Endothelial cell of umbilical vein (primary cell): ENCODE measurements around the gene NACA. TPM values are rescaled to one million over a fixed set of nuclear protein-coding genes. Genes with fewer than 3 reads are reported as not detected.

ENCODE experiments used
- BruUV-seq: library from RNA; stranded (reverse); fragments of 400-500 nt; replicated peaks from 2 replicates; lab custom pipeline; 2021; lab: Mats Ljungman, UMichigan
- CTCF ChIA-PET: fragments of 300-600, 350-600 bp; sonication (Branson Sonifier 250); formaldehyde crosslinking; loops from one replicate; lab custom pipeline; 2021; ENCODE audit warnings: antibody characterized with exemption, inconsistent platforms; lab: Charles Lee
- POLR2A ChIA-PET: fragments of 300-600, 350-600 bp; sonication (Branson Sonifier 250); formaldehyde crosslinking; loops from one replicate; lab custom pipeline; 2021; ENCODE audit warnings: antibody characterized with exemption, inconsistent platforms; lab: Charles Lee
- DNase-seq: peaks from one replicate; pipeline ENCODE4 v3.0.0-alpha.2; 2011; ENCODE audit warnings: low read depth, low spot score
- FAIRE-seq: peaks from 2 replicates; lab custom pipeline; 2011; peaks lifted over from hg19 to GRCh38; lab: Jason Lieb, UNC
- H2AFZ ChIP-seq: 2 replicates; pipeline ENCODE4 v1.6.0; 2012; ENCODE audit warnings: low read depth, low read length, control low read depth, inconsistent platforms
- H3K27ac ChIP-seq: 2 replicates; pipeline ENCODE4 v1.5.1; 2011; ENCODE audit warnings: low read depth, mild to moderate bottlenecking, control low read depth, low read length, moderate library complexity; ENCODE audit not compliant: insufficient read depth
- H3K27me3 ChIP-seq, 2 experiments: 2 replicates each; pipeline versions ENCODE4 v1.6.0 to v1.6.1; 2011; ENCODE audit warnings: low read length in 2 of 2, mixed read lengths in 1 of 2; ENCODE audit not compliant: control insufficient read depth in 2 of 2, insufficient read depth in 2 of 2
- H3K36me3 ChIP-seq, 2 experiments: 2 replicates in 1 of 2; 3 replicates in 1 of 2; pipeline ENCODE4 v1.5.1; 2011; ENCODE audit warnings: low read length in 2 of 2, mild to moderate bottlenecking in 1 of 2, moderate library complexity in 1 of 2; ENCODE audit not compliant: control insufficient read depth in 2 of 2, insufficient read depth in 2 of 2; ENCODE audit errors: extremely low read depth in 1 of 2
- H3K4me1 ChIP-seq: 3 replicates; pipeline ENCODE4 v1.5.1; 2011; ENCODE audit warnings: mild to moderate bottlenecking, low read length; ENCODE audit not compliant: control insufficient read depth, insufficient read depth; ENCODE audit errors: extremely low read depth
- H3K4me2 ChIP-seq: 2 replicates; pipeline ENCODE4 v1.6.1; 2011; ENCODE audit warnings: low read length, control low read depth, mixed read lengths; ENCODE audit not compliant: insufficient read depth
- H3K4me3 ChIP-seq, 3 experiments: fragments of 200-600 bp in 1 of 3; sonication (generic), shearing (Covaris generic) in 1 of 3; replicated peaks in 1 of 3; 2 replicates each; pipeline ENCODE4 v1.5.1; 2011 to 2016; ENCODE audit warnings: control low read depth in 3 of 3, low read length in 3 of 3, mild to moderate bottlenecking in 2 of 3, inconsistent platforms in 1 of 3, low read depth in 1 of 3, moderate library complexity in 1 of 3; ENCODE audit not compliant: insufficient read depth in 1 of 3
- H3K79me2 ChIP-seq: 2 replicates; pipeline ENCODE4 v1.6.0; 2012; ENCODE audit warnings: low read length, inconsistent platforms; ENCODE audit not compliant: control insufficient read depth, insufficient read depth
- H3K9ac ChIP-seq: replicated peaks from 2 replicates; pipeline ENCODE3; 2011; ENCODE audit warnings: low read length, control low read depth; ENCODE audit not compliant: insufficient read depth; ENCODE audit errors: extremely low read depth
- H3K9me1 ChIP-seq: replicated peaks from 3 replicates; pipeline ENCODE4 v1.6.0; 2011; ENCODE audit warnings: mild to moderate bottlenecking, low read length; ENCODE audit not compliant: control insufficient read depth, insufficient read depth; ENCODE audit errors: extremely low read depth
- H3K9me3 ChIP-seq: replicated peaks from 2 replicates; pipeline ENCODE4 v1.5.1; 2012; ENCODE audit warnings: low read length, inconsistent platforms; ENCODE audit not compliant: control insufficient read depth, insufficient read depth
- H4K20me1 ChIP-seq: replicated peaks from 2 replicates; pipeline ENCODE3; 2011; ENCODE audit warnings: mild to moderate bottlenecking, low read length; ENCODE audit not compliant: control insufficient read depth, insufficient read depth; ENCODE audit errors: extremely low read depth
- CTCF ChIP-seq, 2 donors: IDR thresholded peaks; 1 replicate in 1 of 2; 2 replicates in 1 of 2; pipeline ENCODE4 v1.5.1; 2011; ENCODE audit warnings: low read length in 2 of 2, mild to moderate bottlenecking in 2 of 2, moderate library complexity in 2 of 2, control low read depth in 1 of 2, inconsistent platforms in 1 of 2, low read depth in 1 of 2; ENCODE audit not compliant: insufficient read depth in 1 of 2; ENCODE audit errors: extremely low read depth in 1 of 2
- EZH2 ChIP-seq: IDR thresholded peaks from 2 replicates; pipeline ENCODE4 v1.6.1; 2012; ENCODE audit warnings: borderline replicate concordance, low read depth, mild to moderate bottlenecking, moderate library complexity, low read length, inconsistent platforms; ENCODE audit not compliant: severe bottlenecking
- FOS ChIP-seq: IDR thresholded peaks from 2 replicates; pipeline ENCODE4 v1.6.1; 2011; ENCODE audit warnings: mild to moderate bottlenecking, low read length, moderate library complexity, borderline replicate concordance; ENCODE audit not compliant: insufficient read depth
- GATA2 ChIP-seq: IDR thresholded peaks from 2 replicates; pipeline ENCODE4 v1.7.0; 2011; ENCODE audit warnings: low read depth, mild to moderate bottlenecking, moderate library complexity, mixed read lengths, low read length; ENCODE audit not compliant: insufficient read length, insufficient read depth
- JUN ChIP-seq: IDR thresholded peaks from 2 replicates; pipeline ENCODE4 v1.6.1; 2011; ENCODE audit warnings: borderline replicate concordance, low read depth; ENCODE audit not compliant: insufficient read length, insufficient read depth
- MYC ChIP-seq: IDR thresholded peaks from one replicate; pipeline ENCODE4 v1.6.1; 2011; ENCODE audit warnings: mild to moderate bottlenecking, low read depth, low read length
- POLR2A ChIP-seq: IDR thresholded peaks from 2 replicates; pipeline ENCODE4 v1.6.1; 2012; ENCODE audit warnings: low read depth, mild to moderate bottlenecking, control low read depth, low read length
- POLR2AphosphoS5 ChIP-seq: IDR thresholded peaks from 2 replicates; pipeline ENCODE4 v1.6.1; 2012; ENCODE audit warnings: low read depth, mild to moderate bottlenecking, control low read depth, low read length, moderate library complexity; ENCODE audit not compliant: insufficient read depth
- dilution Hi-C: fragments of 300-500 bp; cut with MboI; formaldehyde crosslinking; loops from one replicate; pipeline ENCODE4 v1.15.0; 2019; ENCODE audit warnings: low sequenced_read_pairs; ENCODE audit not compliant: extremely low pct_ligation_motif_present
- intact Hi-C: fragments of 100-400 bp; cut with micrococcal nuclease; formaldehyde crosslinking; loops from one replicate; pipeline ENCODE4 v1.10.0; 2022
- polyA plus RNA-seq, 4 experiments: library from polyadenylated mRNA; depleted of rRNA in 3 of 4; stranded (reverse) in 3 of 4; unstranded in 1 of 4; fragments of >200 nt; gene quantifications; 2 replicates each; pipeline versions ENCODE4 v1.2.1 to v1.2.3, GENCODE V29; 2011 to 2012; ENCODE audit warnings: missing spikeins in 1 of 4
- total RNA-seq: library from RNA; stranded (reverse); gene quantifications from 2 replicates; pipeline ENCODE4 v1.2.3, GENCODE V29; 2021
- TF ChIP-seq, protein P1 (sequence below): IDR thresholded peaks from 2 replicates; pipeline ENCODE4 v1.6.1; 2011; ENCODE audit not compliant: insufficient read depth, insufficient read length

NACA gene
- total and polyA plus RNA-seq, 2 donors (not counting 3 experiments of a cell fraction or from before 2014, with no cell fraction given): 260 to 892 TPM

- H4K20me1 ChIP-seq: no peaks in the 10 kb centered on the region
- H3K27me3 ChIP-seq: no peaks in the 10 kb centered on the region
- peaks cover 54% of the 10 kb centered on the region for H3K79me2 ChIP-seq
- TSS peak; percentile 59 for BruUV-seq
- DNase-seq (peak; percentile 51), FAIRE-seq (peak; percentile 68)
- H3K36me3 ChIP-seq: peaks cover 0 to 2% of the 10 kb centered on the region in 2 experiments
- intact Hi-C loops (loop anchor here (1.0 to 5.0 kb wide), 4 partner anchors 38 to 400 kb away; partner anchors contain the start of genes NAB2, NACA and PRIM1), dilution Hi-C loops (no loop called here)
- CTCF ChIA-PET: interaction anchor here (0.5 to 1.9 kb wide), 6 partner anchors 8 to 51 kb away, joined by 3 to 9 read pairs (median 5); no protein-coding TSS in a partner anchor
- peak overlapping the region; percentile 61 to 91 (median 84) for H3K4me3 ChIP-seq
- TF ChIP-seq, protein P1, sequence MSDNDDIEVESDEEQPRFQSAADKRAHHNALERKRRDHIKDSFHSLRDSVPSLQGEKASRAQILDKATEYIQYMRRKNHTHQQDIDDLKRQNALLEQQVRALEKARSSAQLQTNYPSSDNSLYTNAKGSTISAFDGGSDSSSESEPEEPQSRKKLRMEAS: no peak
- no peak for TF ChIP-seq POLR2A
- no peak for TF ChIP-seq JUN
- no peak for TF ChIP-seq CTCF (IDR thresholded peaks at IDR 0.05; ENCODE audit: extremely low read depth in 1 of 2, insufficient read depth in 1 of 2, low read depth in 1 of 2, low read length in 2 of 2)
- no peak for TF ChIP-seq GATA2
- no peak for TF ChIP-seq POLR2AphosphoS5
- TF ChIP-seq FOS: no peak
- TF ChIP-seq MYC: no peak
- no peak for TF ChIP-seq EZH2
- H3K4me2 ChIP-seq: peak overlapping the region; percentile 96
- H3K9ac ChIP-seq: peak overlapping the region; percentile 93
- no peaks in the 10 kb centered on the region for H3K9me3 ChIP-seq
- peaks cover 27% of the 10 kb centered on the region for H3K4me1 ChIP-seq
- POLR2A ChIA-PET: interaction anchor here (0.9 to 1.5 kb wide), 6 partner anchors 13 to 61 kb away, joined by 3 to 6 read pairs (median 5); partner anchors contain the start of gene NACA
- no peaks in the 10 kb centered on the region for H3K9me1 ChIP-seq
- peak overlapping the region; percentile 20 for H2AFZ ChIP-seq
- peak overlapping the region; percentile 90 for H3K27ac ChIP-seq
Observed at GRCh38 chr12:56687223-56688128, 37.6 kb downstream of the NACA start.
